ENCODE data around the gene CACNB2.
"Not testable (repeated sequence)": the region's sequence is repeated elsewhere in the genome, so short reads cannot be mapped to it uniquely, and the experiment has no call there.

The CACNB2 gene

DNA sequence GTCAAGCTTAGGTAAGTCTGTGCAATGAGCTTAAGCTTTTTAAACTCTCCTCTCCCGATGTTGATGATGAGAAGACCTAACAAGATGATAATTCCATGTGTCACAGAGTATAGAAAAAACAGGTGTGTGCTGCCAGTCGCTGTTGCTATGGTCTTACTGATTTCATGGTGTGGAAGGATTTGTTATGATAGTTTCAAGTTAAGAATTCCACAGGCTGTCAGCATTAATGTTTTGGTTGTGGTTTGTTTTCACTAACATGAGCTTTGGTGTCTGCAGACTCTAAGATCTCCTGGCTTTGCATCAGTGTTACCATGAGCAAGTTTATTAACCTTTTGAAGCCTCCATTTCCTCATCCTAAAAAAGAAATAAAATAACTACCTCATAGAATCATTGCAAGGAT lies 387.5 kb downstream of the CACNB2 start:
- no peak for FAIRE-seq

DNA sequence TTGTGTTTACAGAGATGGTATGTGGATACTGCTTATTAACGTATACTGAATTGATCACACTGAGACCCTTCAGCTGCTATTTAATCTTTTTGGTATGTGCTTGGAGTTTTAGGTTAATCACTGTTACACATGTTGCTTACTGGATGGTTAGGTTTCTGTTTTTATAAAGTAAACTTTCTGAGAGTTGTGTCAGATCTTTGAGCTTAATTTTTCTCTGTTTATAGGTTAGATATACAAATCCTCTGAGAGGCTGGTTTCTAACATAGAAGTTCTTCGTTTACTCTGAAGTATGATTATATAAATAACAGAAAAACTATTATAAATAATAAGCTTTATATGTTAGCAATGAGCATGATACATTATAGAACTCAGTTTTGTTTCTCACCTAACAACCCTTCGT lies 388.1 kb downstream of the CACNB2 start:
- no peak for FAIRE-seq

DNA sequence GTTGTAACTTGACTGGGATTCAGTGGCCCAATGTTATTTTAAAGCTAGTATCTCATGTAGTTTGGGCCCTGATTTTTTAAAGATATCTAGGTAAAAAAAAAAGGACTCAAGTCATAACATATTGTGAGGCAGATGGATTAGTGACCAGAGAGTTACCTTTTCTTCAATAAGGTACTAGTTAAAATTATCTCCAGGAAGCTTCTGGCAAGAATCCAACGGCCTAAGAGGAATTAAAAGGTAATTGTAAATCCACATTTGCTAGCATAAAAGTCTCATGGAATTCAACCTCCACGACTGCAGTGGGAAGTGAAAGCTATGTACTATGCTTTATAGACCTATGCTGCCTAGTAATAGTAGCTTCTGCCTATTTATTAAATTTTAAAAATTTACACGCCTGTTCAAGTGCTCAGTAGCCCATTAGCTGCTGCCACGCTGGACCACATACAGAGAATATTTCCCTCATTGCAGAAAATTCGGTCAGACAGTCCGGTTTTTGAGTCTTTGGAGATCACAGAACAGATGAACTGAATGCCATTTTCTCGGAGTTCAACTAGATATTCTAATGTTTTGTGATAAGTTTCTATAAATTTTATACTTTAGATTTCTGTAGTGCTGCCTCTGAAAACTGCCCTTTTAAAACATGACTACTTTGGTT lies 392.8 kb downstream of the CACNB2 start:
- FAIRE-seq: no peak

DNA sequence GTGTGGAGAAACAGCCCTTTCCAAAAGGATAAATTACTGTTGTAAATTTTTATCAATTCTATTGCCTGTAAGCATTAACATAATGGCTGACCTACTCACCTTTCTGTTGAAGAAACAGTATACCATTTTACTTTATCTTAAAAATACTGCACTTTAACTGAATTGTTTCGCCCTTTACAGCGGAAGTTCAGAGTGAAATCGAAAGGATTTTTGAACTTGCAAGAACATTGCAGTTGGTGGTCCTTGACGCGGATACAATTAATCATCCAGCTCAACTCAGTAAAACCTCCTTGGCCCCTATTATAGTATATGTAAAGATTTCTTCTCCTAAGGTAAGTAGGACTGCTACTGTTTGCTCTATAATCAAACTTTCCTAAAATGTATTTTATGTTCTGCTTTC lies 393.7 kb downstream of the CACNB2 start:
- no peak for FAIRE-seq

DNA sequence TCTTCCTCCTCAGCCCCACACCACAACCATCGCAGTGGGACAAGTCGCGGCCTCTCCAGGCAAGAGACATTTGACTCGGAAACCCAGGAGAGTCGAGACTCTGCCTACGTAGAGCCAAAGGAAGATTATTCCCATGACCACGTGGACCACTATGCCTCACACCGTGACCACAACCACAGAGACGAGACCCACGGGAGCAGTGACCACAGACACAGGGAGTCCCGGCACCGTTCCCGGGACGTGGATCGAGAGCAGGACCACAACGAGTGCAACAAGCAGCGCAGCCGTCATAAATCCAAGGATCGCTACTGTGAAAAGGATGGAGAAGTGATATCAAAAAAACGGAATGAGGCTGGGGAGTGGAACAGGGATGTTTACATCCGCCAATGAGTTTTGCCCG lies 399.1 kb downstream of the CACNB2 start:
- no peak for FAIRE-seq

DNA sequence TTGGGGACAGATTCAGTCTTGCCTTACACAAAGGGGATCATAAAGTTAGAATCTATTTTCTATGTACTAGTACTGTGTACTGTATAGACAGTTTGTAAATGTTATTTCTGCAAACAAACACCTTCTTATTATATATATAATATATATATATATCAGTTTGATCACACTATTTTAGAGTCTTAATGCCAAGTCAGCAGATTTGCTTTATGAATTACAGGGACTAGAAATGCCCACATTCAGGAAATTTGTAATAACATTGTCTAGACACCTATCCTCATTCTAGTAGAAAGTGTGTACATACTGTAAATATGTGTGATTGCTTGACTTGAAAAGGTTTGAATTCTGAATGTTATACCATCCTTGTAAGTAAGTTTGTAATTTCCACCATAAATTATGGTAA lies 400.0 kb downstream of the CACNB2 start:
- no peak for FAIRE-seq

DNA sequence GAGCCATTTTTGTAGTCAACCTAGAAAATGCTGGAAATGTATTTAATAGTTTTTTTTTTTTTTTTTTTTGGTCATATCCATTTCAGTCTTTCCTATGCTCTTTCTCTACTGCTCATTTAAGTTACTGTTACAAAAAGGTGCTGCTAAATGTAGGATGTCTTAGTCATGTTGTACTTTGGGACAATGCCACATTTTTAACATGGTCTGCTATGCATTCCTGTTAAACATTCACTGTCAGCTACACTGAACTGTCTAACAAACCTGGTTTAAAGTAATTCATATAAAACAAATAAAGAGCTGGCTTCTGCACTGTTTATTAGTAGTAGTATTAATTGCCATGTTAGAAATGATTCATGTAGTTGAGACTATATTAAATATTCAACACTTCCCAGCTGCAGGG lies 402.6 kb downstream of the CACNB2 start:
- no peak for FAIRE-seq

DNA sequence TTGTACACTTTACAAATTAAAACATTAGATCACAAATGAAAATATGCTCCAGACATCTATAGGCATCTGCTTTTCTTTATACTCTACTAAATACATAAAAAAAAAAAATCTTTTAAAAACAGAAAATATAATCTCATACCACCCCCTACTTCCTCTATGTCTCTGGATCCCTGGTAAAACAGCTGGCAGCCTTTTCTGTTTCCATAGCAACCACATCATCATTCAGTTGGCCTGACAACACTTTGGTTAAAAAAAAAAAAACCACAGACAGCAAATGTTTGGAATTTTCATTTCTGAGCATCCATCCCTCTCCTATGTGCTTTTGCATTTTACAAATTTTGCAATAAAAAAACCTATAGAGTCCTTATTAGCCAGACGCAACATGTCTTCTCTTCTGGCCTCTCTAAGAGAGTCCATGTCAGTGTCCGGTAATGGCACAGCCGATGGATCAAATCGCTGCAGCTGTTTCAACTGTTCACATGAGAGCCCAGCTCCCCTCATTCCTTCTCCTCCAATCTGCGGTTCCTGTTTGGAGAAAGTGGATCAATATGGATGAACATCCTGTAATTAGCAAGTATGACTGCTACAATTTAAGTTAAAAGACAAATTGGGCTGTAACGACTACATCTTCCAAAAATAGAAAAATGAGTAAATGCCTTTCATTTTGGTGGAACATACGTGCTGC lies 405.5 kb downstream of the CACNB2 start:
- peak; percentile 24 for FAIRE-seq

DNA sequence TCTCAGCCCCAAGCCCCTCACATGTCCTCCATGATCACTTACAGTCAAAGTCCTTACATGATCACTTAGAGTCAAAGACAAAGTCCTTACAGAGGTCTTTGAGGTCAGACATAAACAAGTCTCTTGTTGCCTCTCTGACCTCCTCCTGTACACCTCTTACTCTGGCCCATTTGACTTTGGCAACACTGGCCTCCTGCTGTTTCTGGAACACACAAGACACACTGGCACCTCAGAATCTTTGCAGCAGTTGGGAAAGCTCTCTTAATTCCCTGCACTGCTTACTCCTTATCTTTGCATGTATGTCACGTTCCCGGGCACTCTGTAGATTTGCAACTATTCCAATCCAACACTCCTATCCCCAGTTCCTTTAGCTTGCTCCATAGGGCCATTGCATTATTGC lies 408.9 kb downstream of the CACNB2 start:
- FAIRE-seq: no peak

DNA sequence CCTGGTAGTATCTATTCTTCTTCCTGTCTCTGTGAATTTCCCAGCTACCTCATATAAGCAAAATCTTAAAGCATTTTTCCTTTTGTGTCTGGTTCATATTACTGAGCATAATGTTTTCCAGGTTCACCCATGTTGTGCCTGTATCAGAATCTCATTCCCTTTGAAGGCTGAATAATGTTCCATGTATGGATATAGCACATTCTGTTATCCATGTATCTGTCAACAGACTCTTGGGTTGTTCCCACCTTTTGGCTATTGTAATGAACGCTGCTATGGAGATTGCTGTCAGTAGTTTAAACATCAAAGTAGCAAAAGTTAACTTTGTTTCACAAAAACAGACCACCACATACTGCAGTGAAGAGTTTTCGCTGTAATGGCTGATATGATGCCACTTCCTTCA lies 411.2 kb downstream of the CACNB2 start:
- no peak for FAIRE-seq

DNA sequence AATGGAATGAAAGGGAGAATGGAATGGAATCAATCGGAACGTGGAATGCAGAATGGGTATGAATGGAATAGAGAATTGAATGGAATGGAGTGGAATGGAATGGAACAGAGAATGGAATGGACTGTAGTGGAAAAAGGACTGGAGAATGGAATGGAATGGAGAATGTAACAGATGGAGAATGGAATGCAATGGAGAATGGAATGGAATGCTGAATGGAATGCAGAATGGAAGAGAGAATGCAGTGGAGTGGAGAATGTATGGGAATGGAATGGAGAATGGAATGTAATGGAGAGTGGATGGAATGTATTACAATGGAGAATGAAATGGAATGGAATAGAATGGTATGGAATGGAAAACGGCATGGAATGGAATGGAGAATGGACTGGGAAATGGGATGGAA lies 414.3 kb downstream of the CACNB2 start:
- no peak for FAIRE-seq

DNA sequence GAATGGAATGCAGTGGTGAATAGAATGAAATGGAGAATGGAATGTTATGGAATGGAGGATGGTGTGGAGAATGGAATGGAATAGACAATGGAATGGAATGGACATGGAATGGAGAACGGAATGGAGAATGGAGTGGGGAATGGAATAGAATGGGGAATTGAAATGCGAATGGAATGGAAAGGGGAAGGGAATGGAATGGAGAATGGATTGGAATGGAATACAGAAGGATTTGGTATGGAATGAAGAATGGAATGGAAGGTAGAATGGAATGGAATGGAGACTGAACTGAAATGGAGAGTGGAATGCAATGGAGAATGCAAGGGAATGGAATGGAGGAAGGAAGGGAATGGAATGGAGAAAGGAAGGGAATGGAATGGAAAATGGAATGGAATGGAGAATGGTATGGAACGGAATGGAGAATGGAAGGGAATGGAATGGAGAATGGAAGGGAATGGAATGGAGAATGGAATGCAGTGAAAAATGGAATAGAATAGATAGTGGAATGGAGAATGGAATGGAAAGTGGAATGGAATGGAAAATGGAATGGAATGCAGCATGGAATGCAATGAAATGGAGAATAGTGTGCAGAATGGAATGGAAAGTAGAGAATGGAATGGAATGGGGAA lies 416.4 kb downstream of the CACNB2 start:
- no peak for FAIRE-seq

DNA sequence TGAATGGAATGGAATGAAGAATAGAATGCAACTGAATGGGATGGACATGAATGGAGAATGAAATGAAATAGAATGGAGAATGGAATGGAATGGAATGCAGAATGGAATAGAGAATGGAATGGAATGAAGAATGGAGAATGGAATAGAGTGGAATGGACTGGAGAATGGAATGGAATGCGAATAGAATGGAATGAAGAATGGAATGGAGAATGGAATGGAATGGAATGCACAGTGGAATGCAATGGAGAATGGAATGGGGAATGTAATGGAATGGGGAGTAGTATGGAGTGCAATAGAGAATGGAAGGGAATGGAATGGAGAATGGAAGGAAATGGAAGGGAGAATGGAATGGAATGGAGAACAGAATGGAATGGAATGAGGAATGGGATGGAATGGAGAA lies 417.7 kb downstream of the CACNB2 start:
- no peak for FAIRE-seq

DNA sequence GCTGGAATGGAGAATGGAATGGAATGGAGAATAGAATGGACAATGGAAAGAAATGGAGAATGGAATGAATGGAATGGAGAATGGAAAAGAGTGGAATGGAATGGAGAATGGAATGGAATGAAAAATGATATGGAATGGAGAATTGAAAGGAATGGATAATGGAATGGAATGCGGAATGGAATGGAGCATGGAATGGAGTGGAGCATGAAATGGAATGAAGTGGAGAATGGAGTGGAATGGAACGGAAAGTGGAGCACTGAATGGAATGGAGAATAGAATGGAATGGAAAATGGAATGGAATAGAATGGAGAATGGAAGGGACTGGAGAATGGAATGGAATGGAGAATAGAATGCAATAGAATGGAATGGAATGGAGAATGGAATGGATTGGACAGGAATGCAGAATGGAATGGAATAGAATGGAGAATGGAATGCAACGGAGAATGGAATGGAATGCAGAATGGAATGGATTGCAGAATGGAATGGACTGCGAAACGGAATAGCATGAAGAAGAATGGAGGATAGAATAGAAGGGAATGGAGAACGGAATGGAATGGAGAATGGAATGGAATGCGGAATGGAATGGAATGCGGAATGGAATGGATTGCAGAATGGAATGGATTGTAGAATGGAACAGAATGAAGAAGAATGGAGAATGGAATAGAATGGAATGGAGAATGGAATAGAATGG lies 421.8 kb downstream of the CACNB2 start:
- no peak for FAIRE-seq

DNA sequence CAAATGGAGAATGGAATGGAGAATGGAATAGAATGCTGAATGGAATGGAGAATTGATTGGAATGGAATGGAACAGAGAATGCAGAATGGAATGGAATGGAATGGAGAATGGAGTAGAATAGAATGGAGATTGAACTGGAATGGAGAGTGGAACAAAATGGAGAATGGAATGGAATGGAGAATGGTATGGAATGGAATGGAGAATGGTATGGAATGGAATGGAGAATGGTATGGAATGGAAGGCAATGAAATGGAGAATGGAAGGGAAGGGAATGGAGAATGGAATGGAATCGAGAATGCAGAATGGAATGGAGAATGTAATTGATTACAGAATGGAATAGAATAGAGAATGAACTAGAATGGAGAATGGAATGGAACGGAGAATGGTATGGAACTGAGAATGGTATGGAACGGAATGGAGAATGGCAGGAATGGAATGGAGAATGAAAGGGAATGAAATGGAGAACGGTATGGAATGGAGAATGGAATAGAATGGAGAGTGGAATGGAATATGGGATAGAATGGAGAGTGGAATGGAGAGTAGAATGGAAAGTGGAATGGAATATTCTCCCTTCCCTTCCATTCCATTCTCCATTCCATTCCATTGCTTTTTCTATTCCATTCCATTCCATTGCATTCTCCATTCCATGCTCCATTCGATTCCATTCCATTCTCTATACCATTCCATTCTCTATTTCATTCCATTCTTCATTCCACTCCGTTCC lies 422.9 kb downstream of the CACNB2 start:
- no peak for FAIRE-seq

DNA sequence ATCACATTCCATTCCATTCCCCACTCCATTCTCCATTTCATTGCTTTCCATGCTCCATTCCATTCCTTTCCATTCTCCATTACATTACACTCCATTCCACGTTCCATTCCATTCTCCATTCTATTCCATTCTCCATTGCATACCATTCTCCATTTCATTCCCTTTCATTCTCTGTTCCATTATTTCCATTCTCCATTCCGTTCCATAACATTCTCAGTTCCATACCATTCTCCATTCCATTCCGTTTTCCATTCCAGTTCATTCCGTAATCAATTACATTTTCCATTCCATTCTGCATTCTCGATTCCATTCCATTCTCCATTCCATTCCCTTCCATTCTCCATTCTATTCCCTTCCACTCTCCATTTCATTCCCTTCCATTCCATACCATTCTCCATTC lies 424.8 kb downstream of the CACNB2 start:
- no peak for FAIRE-seq

DNA sequence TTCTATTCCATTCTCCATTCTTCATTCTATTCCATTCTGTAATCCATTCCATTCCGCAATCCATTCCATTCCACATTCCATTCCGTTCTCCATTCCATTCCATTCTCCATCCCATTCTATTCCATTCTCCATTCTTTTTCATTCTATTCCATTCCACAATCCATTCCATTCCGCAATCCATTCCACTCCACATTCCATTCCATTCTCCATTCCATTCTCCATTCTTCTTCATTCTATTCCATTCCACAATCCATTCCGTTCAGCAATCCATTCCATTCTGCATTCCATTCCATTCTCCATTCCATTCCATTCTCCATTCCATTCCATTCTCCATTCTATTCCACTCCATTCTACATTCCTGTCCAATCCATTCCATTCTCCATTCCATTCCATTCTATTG lies 426.0 kb downstream of the CACNB2 start:
- FAIRE-seq: no peak

DNA sequence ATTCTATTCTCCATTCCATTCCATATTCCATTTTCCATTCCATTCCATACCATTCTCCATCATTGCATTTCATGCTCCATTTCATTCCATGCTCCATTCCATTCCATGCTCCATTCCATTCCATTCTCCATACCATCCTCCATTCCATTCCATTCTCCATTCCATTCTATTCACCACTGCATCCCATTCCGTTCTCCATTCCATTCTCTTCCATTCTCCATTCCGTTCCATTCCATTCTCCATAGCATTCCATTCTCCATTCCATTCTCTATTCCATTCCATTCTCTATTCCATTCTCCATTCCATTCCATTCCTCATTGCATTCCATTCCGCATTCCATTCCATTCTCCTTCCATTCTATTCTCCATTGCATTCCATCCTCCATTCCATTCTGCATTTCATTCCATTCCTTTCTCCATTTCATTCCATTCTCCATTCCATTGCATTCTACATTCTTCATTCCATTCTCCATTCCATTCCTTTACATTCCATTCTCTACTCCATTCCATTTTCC lies 427.2 kb downstream of the CACNB2 start:
- FAIRE-seq: no peak

DNA sequence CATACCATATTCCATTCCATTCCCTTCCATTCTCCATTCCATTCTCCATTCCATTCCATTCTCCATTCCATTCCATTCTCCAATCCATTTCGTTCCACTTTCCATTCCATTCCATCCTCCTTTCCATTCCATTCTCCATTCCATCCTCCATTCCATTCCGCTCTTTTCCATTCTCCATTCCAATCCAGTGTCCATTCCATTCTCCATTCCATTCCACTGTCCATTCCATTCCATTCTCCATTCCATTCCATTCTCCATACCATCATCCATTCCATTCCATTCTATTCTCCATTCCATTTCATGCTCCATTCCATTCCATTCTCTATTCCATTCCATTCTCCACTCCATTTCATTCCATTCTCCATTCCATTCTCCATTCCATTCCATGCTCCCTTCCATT lies 430.2 kb downstream of the CACNB2 start:
- FAIRE-seq: not testable (repeated sequence)

DNA sequence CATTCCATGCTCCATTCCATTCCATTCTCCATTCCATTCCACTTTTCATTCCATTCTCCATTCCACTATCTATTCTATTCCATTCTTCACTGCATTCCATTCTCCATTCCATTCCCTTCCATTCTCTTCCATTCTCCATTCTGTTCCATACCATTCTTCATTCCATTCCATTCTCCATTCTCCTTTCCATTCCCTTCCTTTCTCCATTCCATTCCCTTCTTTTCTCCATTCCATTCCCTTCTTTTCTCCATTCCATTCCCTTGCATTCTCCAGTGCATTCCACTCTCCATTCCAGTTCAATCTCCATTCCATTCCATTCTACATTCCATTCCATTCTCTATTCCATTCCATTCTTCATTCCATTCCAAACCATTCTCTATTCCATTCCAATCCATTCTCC lies 430.9 kb downstream of the CACNB2 start:
- FAIRE-seq: no peak

DNA sequence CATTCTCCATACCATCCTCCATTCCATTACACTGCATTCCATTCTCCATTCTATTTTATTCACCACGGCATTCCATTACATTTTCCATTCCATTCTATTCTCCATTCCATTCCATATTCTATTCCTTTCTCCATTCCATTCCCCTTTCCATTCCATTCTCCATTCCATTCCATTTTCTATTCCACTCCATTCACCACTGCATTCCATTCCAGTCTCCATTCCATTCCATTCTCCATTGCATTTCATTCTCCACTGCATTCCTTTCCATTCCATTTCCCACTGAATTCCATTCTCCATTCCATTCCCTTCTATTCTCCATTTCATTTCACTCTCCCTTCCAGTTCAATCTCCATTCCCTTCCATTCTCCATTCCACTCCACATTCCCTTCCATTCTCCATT lies 431.6 kb downstream of the CACNB2 start:
- FAIRE-seq: no peak

DNA sequence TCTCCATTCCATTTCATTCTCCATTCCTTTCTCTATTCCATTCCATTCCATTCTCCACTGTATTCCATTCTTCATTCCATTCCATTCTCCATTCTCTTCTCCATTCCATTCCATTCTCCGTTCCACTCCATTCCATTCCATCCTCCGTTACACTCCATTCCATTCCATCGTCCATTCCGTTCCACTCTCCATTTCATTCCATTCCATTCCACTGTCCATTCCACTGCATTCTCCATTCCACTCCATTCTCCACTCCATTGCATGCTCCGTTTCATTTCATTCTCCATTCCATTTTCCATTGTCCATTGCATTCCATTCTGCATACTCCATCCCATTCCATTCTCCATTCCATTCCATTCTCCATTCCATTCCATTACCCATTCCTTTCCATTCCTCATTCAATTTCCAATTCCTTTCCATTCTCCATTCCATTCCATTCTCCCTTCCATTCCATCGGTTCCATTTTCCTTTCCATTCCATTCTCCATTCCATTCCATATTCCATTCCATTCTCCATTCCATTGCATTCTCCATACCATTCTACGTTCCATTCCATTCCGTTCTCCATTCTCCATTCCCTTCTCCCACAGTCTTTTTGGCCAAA lies 432.8 kb downstream of the CACNB2 start:
- no peak for FAIRE-seq

DNA sequence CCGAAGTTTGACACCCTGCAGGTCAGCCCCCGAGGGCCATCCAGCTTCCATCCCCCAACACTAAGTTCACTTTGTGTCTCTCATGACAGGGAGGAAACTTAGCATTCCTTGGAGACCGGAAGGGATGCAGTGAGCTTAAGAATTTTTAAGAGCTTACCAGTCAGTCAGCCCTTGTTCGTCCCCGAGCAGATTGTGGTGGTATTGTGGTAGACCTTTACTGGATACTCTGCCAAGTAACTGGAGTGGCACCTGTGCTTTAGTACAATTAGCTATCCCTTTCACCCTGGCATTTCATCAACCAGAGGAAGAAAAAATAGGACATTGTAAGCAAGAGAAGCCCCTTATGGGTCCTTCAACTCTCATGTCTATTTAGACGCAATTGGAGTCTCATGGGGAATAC lies 436.4 kb downstream of the CACNB2 start:
- no peak for FAIRE-seq

Measured in islet of Langerhans (tissue), 1 donor.